Measurements from ENCODE around the gene PNPLA1. TPM values are rescaled to one million over a fixed set of nuclear protein-coding genes. Genes with fewer than 3 reads are reported as not detected.
A peak's percentile ranks its signal among the peaks of the same experiment; 100 is the strongest.

Gene PNPLA1
- total and polyA plus RNA-seq, 10 of the 15 experiments (the other 5 are each of a cell fraction or from before 2014, with no cell fraction given), result 0.04 TPM; not detected in 9

DNA sequence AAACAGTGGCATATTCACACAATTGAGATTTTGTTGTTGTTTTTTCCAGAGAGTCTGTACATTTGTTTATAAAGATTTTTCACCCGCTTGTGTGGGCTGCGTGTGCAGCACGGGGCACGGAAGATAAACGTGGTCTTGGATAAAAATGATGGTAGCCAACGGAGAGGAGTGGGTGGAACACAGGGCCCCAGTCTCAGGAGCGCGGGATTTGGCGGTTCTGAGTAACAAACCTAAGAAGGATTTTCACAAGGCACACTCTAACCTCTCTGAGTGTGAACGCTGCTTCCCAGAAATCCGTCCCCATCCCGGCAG lies 70.4 kb downstream of the PNPLA1 start:
- Histone ChIP-seq H3K79me2 (ENCODE audit: control insufficient read depth, insufficient read depth, low read length) (no peaks in the 10 kb centered on the region), H3K4me1 (ENCODE audit: control insufficient read depth, insufficient read depth, low read length) (peaks cover 40% of the 10 kb centered on the region), H2AFZ (ENCODE audit: control insufficient read depth, low read depth, low read length) (no peak overlapping the region), H3K27ac (ENCODE audit: control insufficient read depth, insufficient read depth) (no peak overlapping the region), H3K9ac (ENCODE audit: control insufficient read depth, insufficient read depth, low read length) (no peak overlapping the region), H3K4me3 (no peak overlapping the region), H3K36me3 (ENCODE audit: control insufficient read depth in 2 of 2, insufficient read depth in 2 of 2, low read length in 1 of 2) (no peaks in the 10 kb centered on the region), H3K27me3 (replicated peaks in 1 of 2; ENCODE audit: control insufficient read depth in 2 of 2, insufficient read depth in 2 of 2, low read length in 1 of 2) (no peaks in the 10 kb centered on the region), H4K20me1 (ENCODE audit: control insufficient read depth, insufficient read depth) (no peaks in the 10 kb centered on the region), H3K4me2 (ENCODE audit: control insufficient read depth, insufficient read depth) (no peak overlapping the region; the same call in 1 of the 2 replicates), H3K9me3 (replicated peaks; ENCODE audit: control insufficient read depth, insufficient read depth, low read length) (no peaks in the 10 kb centered on the region)
- 70% methylated on average over 12 of the region's 12 CpGs for WGBS (ENCODE audit: insufficient coverage, insufficient replicate concordance, low lambda C conversion rate, missing lambda C conversion rate)
- no peak for DNase-seq (ENCODE audit: low read depth, low spot score)
- no peak for TF ChIP-seq SPI1 (IDR thresholded peaks at IDR 0.05; ENCODE audit: borderline replicate concordance, insufficient read depth, low read depth, low read length)
- in situ Hi-C loops (cut with MboI) (no loop called here), intact Hi-C loops (cut with micrococcal nuclease; ENCODE audit: unreplicated experiment) (no loop called here)
- no TSS peak for BruUV-seq (replicated peaks)
- ChIA-PET POLR2A (interaction anchor here (1.1 to 3.3 kb wide), 2 partner anchors 17 to 22 kb away, joined by 4 to 30 read pairs; no protein-coding TSS in a partner anchor), CTCF (interaction anchor here (0.7 to 19.9 kb wide), 14 partner anchors 14 to 418 kb away, joined by 3 to 483 read pairs (median 5); partner anchors contain the start of gene MAPK14), RAD21 (ENCODE audit: unreplicated experiment) (interaction anchor here (0.6 to 11.6 kb wide), 9 partner anchors 9 to 419 kb away, joined by 3 to 311 read pairs (median 4); no protein-coding TSS in a partner anchor), SMC1A (ENCODE audit: uncharacterized antibody, unreplicated experiment) (interaction anchor here (0.7 to 13.7 kb wide), 8 partner anchors 12 to 209 kb away, joined by 3 to 386 read pairs (median 4); no protein-coding TSS in a partner anchor)
- FAIRE-seq, result no peak
- no peak for ATAC-seq

DNA sequence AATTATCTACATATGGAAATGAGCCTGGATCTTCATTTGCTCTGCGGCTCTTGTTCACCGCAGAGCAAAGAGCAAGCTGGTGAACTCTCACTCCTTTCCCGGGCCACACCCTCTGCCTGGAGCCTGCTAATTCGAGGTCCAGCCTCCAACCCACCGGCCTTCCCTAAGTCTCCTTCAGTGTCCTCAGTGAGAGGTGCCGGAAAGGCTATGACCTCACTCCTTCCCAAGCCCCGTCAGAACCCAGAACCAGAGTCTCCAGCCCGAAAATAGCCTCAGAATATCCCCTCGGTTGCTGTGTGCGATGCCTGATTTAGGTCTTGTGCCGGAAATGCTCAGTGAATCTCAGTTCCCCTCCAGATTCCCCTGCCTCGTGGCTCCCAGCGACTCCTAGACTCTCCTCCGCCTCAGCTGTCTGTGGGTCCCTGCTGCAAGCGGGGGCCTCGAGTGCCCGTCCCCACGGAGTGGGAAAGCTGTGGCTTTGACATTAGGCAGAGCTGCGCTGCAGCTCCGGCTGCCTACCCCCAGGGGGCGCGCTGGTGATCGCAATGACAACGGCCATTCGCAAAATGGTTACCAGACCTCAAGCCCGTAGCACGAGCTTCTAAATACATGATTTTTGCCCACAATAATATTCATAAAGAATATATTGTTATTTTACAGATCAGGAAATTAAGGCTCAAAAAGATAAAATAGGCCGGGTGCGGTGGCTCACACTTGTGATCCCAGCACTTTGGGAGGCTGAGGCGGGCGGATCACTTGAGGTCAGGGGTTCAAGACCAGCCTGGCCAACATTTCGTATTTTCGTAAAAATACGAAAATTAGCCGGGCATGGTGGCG lies 71.0 kb downstream of the PNPLA1 start:
- ATAC-seq, result peak; percentile 80
- ChIA-PET RAD21 (ENCODE audit: unreplicated experiment) (interaction anchor here (0.6 to 11.6 kb wide), 16 partner anchors 9 to 418 kb away, joined by 3 to 311 read pairs (median 3); no protein-coding TSS in a partner anchor), POLR2A (interaction anchor here (0.6 to 3.3 kb wide), 5 partner anchors 9 to 35 kb away, joined by 3 to 30 read pairs (median 4); no protein-coding TSS in a partner anchor), CTCF (interaction anchor here (0.6 to 19.9 kb wide), 33 partner anchors 9 to 761 kb away, joined by 3 to 483 read pairs (median 4); partner anchors contain the start of gene MAPK14), SMC1A (ENCODE audit: uncharacterized antibody, unreplicated experiment) (interaction anchor here (0.7 to 13.7 kb wide), 13 partner anchors 13 to 209 kb away, joined by 3 to 386 read pairs (median 4); no protein-coding TSS in a partner anchor)
- H3K4me3 ChIP-seq, result no peak overlapping the region
- H3K36me3 ChIP-seq (ENCODE audit: control insufficient read depth in 2 of 2, insufficient read depth in 2 of 2, low read length in 1 of 2), result no peaks in the 10 kb centered on the region
- no TSS peak for BruUV-seq (replicated peaks)
- H3K79me2 ChIP-seq (ENCODE audit: control insufficient read depth, insufficient read depth, low read length), result no peaks in the 10 kb centered on the region
- peak overlapping the region; percentile 60 for H3K4me2 ChIP-seq (ENCODE audit: control insufficient read depth, insufficient read depth)
- FAIRE-seq, result peak; percentile 27
- intact Hi-C loops (cut with micrococcal nuclease; ENCODE audit: unreplicated experiment) (loop anchor here (1.0 kb wide), 1 partner anchor 19 kb away; no protein-coding TSS in a partner anchor), in situ Hi-C loops (cut with MboI) (no loop called here)
- WGBS (ENCODE audit: insufficient coverage, insufficient replicate concordance, low lambda C conversion rate, missing lambda C conversion rate), result 12% methylated on average over 36 of the region's 36 CpGs
- no peaks in the 10 kb centered on the region for H3K27me3 ChIP-seq (replicated peaks in 1 of 2; ENCODE audit: control insufficient read depth in 2 of 2, insufficient read depth in 2 of 2, low read length in 1 of 2)
- H3K27ac ChIP-seq (ENCODE audit: control insufficient read depth, insufficient read depth), result no peak overlapping the region
- H3K9ac ChIP-seq (ENCODE audit: control insufficient read depth, insufficient read depth, low read length), result no peak overlapping the region; the same call in 1 of the 2 replicates
- H3K4me1 ChIP-seq (ENCODE audit: control insufficient read depth, insufficient read depth, low read length), result peaks cover 40% of the 10 kb centered on the region
- DNase-seq (ENCODE audit: low read depth, low spot score), result peak; percentile 34
- H4K20me1 ChIP-seq (ENCODE audit: control insufficient read depth, insufficient read depth), result no peaks in the 10 kb centered on the region
- H3K9me3 ChIP-seq (replicated peaks; ENCODE audit: control insufficient read depth, insufficient read depth, low read length), result no peaks in the 10 kb centered on the region
- peak overlapping the region; percentile 87 for H2AFZ ChIP-seq (ENCODE audit: control insufficient read depth, low read depth, low read length)
- TF ChIP-seq CBX3 (IDR thresholded peaks at IDR 0.05; ENCODE audit: borderline replicate concordance, low read depth), result no peak
- TF ChIP-seq CREM (IDR thresholded peaks at IDR 0.05; ENCODE audit: low read depth), result peak; percentile 59; the same call in 1 of the 2 replicates
- no peak for TF ChIP-seq STAT1 (conservative IDR thresholded peaks at IDR 0.05)
- TF ChIP-seq ZNF217 (IDR thresholded peaks at IDR 0.05), result peak; percentile 66; the same call in 1 of the 2 replicates
- no peak for TF ChIP-seq ZBTB4 (CRISPR knock-in tag; IDR thresholded peaks at IDR 0.05)
- TF ChIP-seq TAF1 (IDR thresholded peaks at IDR 0.05; ENCODE audit: borderline replicate concordance, low read depth, low read length), result no peak
- TF ChIP-seq, protein P1, sequence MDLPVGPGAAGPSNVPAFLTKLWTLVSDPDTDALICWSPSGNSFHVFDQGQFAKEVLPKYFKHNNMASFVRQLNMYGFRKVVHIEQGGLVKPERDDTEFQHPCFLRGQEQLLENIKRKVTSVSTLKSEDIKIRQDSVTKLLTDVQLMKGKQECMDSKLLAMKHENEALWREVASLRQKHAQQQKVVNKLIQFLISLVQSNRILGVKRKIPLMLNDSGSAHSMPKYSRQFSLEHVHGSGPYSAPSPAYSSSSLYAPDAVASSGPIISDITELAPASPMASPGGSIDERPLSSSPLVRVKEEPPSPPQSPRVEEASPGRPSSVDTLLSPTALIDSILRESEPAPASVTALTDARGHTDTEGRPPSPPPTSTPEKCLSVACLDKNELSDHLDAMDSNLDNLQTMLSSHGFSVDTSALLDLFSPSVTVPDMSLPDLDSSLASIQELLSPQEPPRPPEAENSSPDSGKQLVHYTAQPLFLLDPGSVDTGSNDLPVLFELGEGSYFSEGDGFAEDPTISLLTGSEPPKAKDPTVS (IDR thresholded peaks at IDR 0.05; ENCODE audit: low read depth, low read length), result no peak
- 0 out of 3 replicates have a peak, but pooled peaks have one; percentile 17 for TF ChIP-seq POU2F2 (IDR thresholded peaks at IDR 0.05; ENCODE audit: borderline replicate concordance, low read depth, low read length)
- no peak for TF ChIP-seq NR2C2 (IDR thresholded peaks at IDR 0.05; ENCODE audit: borderline replicate concordance, control insufficient read depth, insufficient read length, low read depth)
